H9 (cell line): Measurements from ENCODE around the gene TAGLN3. TPM values are rescaled to one million over a fixed set of nuclear protein-coding genes. Genes with fewer than 3 reads are reported as not detected.

ENCODE experiments used
- DNase-seq: peaks from one replicate; pipeline ENCODE4 v3.0.0-alpha.2; 2017
- H2AFZ ChIP-seq: one replicate; pipeline ENCODE4 v1.6.1; 2013; ENCODE audit warnings: mild to moderate bottlenecking, low read length, control low read depth, moderate library complexity
- H2AK5ac ChIP-seq: 2 replicates; pipeline ENCODE4 v1.6.1; 2013; ENCODE audit warnings: low read length, control low read depth, mixed read lengths; ENCODE audit not compliant: insufficient read length
- H2BK120ac ChIP-seq: one replicate; pipeline ENCODE4 v1.6.1; 2013; ENCODE audit warnings: low read depth, mild to moderate bottlenecking, low read length, control low read depth, inconsistent platforms; ENCODE audit not compliant: poor library complexity, severe bottlenecking
- H2BK12ac ChIP-seq: 2 replicates; pipeline ENCODE4 v1.6.1; 2013; ENCODE audit warnings: low read length, control low read depth, mixed read lengths, low read depth; ENCODE audit not compliant: insufficient read length
- H2BK15ac ChIP-seq: 2 replicates; pipeline ENCODE4 v1.6.1; 2013; ENCODE audit warnings: low read depth, low read length, control low read depth
- H2BK20ac ChIP-seq: one replicate; pipeline ENCODE4 v1.6.1; 2013; ENCODE audit warnings: low read depth, mild to moderate bottlenecking, low read length, control low read depth, inconsistent platforms; ENCODE audit not compliant: poor library complexity, severe bottlenecking
- H2BK5ac ChIP-seq: 2 replicates; pipeline ENCODE4 v1.6.1; 2013; ENCODE audit warnings: low read length, control low read depth, mixed read lengths; ENCODE audit not compliant: insufficient read length
- H3K14ac ChIP-seq: 2 replicates; pipeline ENCODE4 v1.6.1; 2013; ENCODE audit warnings: low read length, control low read depth; ENCODE audit not compliant: insufficient read depth
- H3K18ac ChIP-seq: 2 replicates; pipeline ENCODE4 v1.6.1; 2013; ENCODE audit warnings: low read depth, mild to moderate bottlenecking, mixed read lengths, low read length, control low read depth; ENCODE audit not compliant: insufficient read length
- H3K23ac ChIP-seq: 2 replicates; pipeline ENCODE4 v1.6.1; 2013; ENCODE audit warnings: low read length, control low read depth, mixed read lengths, low read depth; ENCODE audit not compliant: insufficient read length
- H3K23me2 ChIP-seq: 2 replicates; pipeline ENCODE4 v1.6.1; 2013; ENCODE audit warnings: low read depth, mild to moderate bottlenecking, mixed read lengths, low read length, control low read depth; ENCODE audit not compliant: insufficient read length, poor library complexity, severe bottlenecking
- H3K27ac ChIP-seq: 2 replicates; pipeline ENCODE4 v1.5.1; 2013; ENCODE audit warnings: low read length, control low read depth, mixed read lengths, low read depth; ENCODE audit not compliant: insufficient read length
- H3K27me3 ChIP-seq: 2 replicates; pipeline ENCODE4 v1.6.1; 2013; ENCODE audit warnings: low read length, control low read depth, inconsistent platforms; ENCODE audit not compliant: insufficient read depth
- H3K4ac ChIP-seq: 2 replicates; pipeline ENCODE4 v1.6.1; 2013; ENCODE audit warnings: low read depth, mild to moderate bottlenecking, control low read depth, inconsistent platforms, low read length, moderate library complexity
- H3K4me1 ChIP-seq: 2 replicates; pipeline ENCODE4 v1.6.1; 2013; ENCODE audit warnings: low read length, control low read depth, inconsistent platforms; ENCODE audit not compliant: insufficient read depth
- H3K4me2 ChIP-seq: 2 replicates; pipeline ENCODE4 v1.6.1; 2013; ENCODE audit warnings: low read length, control low read depth, mixed read lengths; ENCODE audit not compliant: insufficient read length, insufficient read depth
- H3K56ac ChIP-seq: 2 replicates; pipeline ENCODE4 v1.6.1; 2013; ENCODE audit warnings: low read depth, mild to moderate bottlenecking, mixed read lengths, low read length, control low read depth; ENCODE audit not compliant: insufficient read length
- H3K79me1 ChIP-seq: 2 replicates; pipeline ENCODE4 v1.6.1; 2013; ENCODE audit warnings: low read depth, mild to moderate bottlenecking, moderate library complexity, low read length, control low read depth, inconsistent platforms; ENCODE audit not compliant: insufficient read depth, poor library complexity, severe bottlenecking
- H3K79me2 ChIP-seq: 2 replicates; pipeline ENCODE4 v1.6.1; 2013; ENCODE audit warnings: low read length, control low read depth, inconsistent platforms; ENCODE audit not compliant: insufficient read depth
- H3K9ac ChIP-seq: 2 replicates; pipeline ENCODE4 v1.6.1; 2013; ENCODE audit warnings: low read length, control low read depth, mixed read lengths; ENCODE audit not compliant: insufficient read length; ENCODE audit errors: extremely low read depth
- H3K9me3 ChIP-seq: one replicate; pipeline ENCODE4 v1.6.1; 2013; ENCODE audit warnings: low read depth, low read length, inconsistent platforms; ENCODE audit not compliant: control insufficient read depth
- H3T11ph ChIP-seq: one replicate; pipeline ENCODE4 v1.6.1; 2013; ENCODE audit warnings: mild to moderate bottlenecking, low read length, control low read depth, inconsistent platforms
- H4K20me1 ChIP-seq: one replicate; pipeline ENCODE4 v1.6.1; 2013; ENCODE audit not compliant: control insufficient read depth, insufficient read length, insufficient read depth
- H4K5ac ChIP-seq: 2 replicates; pipeline ENCODE4 v1.6.1; 2013; ENCODE audit warnings: low read depth, mild to moderate bottlenecking, mixed read lengths, low read length, control low read depth; ENCODE audit not compliant: insufficient read length
- H4K8ac ChIP-seq: replicated peaks from 2 replicates; pipeline ENCODE4 v1.6.1; 2013; ENCODE audit warnings: low read length, control low read depth, mixed read lengths, low read depth; ENCODE audit not compliant: insufficient read length
- H4K91ac ChIP-seq: 2 replicates; pipeline ENCODE4 v1.6.1; 2013; ENCODE audit warnings: low read depth, mild to moderate bottlenecking, moderate library complexity, mixed read lengths, low read length, control low read depth; ENCODE audit not compliant: insufficient read length
- H3K27ac Mint-ChIP-seq, 3 experiments: 2 replicates in 2 of 3; 3 replicates in 1 of 3; pipeline ENCODE4 v1.8.0; 2020 to 2021; ENCODE audit warnings: mixed read lengths in 3 of 3, mild to moderate bottlenecking in 1 of 3, moderate library complexity in 1 of 3
- H3K27me3 Mint-ChIP-seq: 2 replicates; pipeline ENCODE4 v1.8.0; 2021; ENCODE audit warnings: low read depth, mild to moderate bottlenecking, moderate library complexity, mixed read lengths
- H3K36me3 Mint-ChIP-seq, 3 experiments: 2 replicates in 2 of 3; 3 replicates in 1 of 3; pipeline ENCODE4 v1.8.0; 2020 to 2021; ENCODE audit warnings: low read depth in 3 of 3, mixed read lengths in 3 of 3; ENCODE audit not compliant: insufficient read depth in 1 of 3
- H3K4me1 Mint-ChIP-seq, 2 experiments: 2 replicates each; pipeline ENCODE4 v1.8.0; 2020; ENCODE audit warnings: mixed read lengths in 2 of 2
- H3K4me3 Mint-ChIP-seq, 2 experiments: 2 replicates in 1 of 2; 3 replicates in 1 of 2; pipeline ENCODE4 v1.8.0; 2020 to 2021; ENCODE audit warnings: mild to moderate bottlenecking in 2 of 2, mixed read lengths in 2 of 2, moderate library complexity in 1 of 2
- H3K9me3 Mint-ChIP-seq, 2 experiments: 2 replicates in 1 of 2; 3 replicates in 1 of 2; pipeline ENCODE4 v1.8.0; 2020; ENCODE audit warnings: mild to moderate bottlenecking in 2 of 2, mixed read lengths in 2 of 2, moderate library complexity in 1 of 2
- CTCF ChIP-seq: fragments of 200-600 bp; sonication (generic); conservative IDR thresholded peaks from 3 replicates; pipeline ENCODE4 v1.8.0; 2021; ENCODE audit warnings: antibody characterized with exemption, mild to moderate bottlenecking
- WGBS: extraction: QIAGEN DNeasy Blood & Tissue Kit; methylation state at CpG from one replicate; pipeline ENCODE4 v1.1.7; 2013; ENCODE audit warnings: missing lambda C conversion rate, low lambda C conversion rate, mixed read lengths; ENCODE audit not compliant: insufficient read length; ENCODE audit errors: extremely low coverage; 5-methylcytosine and 5-hydroxymethylcytosine counted together
- total RNA-seq: library from RNA; stranded (reverse); gene quantifications from 2 replicates; pipeline ENCODE4 v1.2.1, GENCODE V29; 2021

Gene TAGLN3
- total RNA-seq, 1 experiment from 2014 or later = 6.4 TPM

- Histone ChIP-seq H4K91ac (no peak overlapping the region), H4K8ac (no peak overlapping the region), H3K14ac (no peak overlapping the region), H3K27me3 (no peaks in the 10 kb centered on the region), H3K4ac (no peak overlapping the region), H3K9ac (no peak overlapping the region), H3K79me2 (no peaks in the 10 kb centered on the region), H3K18ac (no peak overlapping the region), H3K23ac (no peak overlapping the region), H3K79me1 (no peaks in the 10 kb centered on the region), H2BK5ac (no peak overlapping the region), H4K20me1 (no peaks in the 10 kb centered on the region), H2BK12ac (no peak overlapping the region), H3K4me2 (no peak overlapping the region), H3T11ph (no peak overlapping the region), H2AFZ (no peak overlapping the region), H3K23me2 (no peaks in the 10 kb centered on the region), H3K4me1 (peaks cover 4% of the 10 kb centered on the region; the same call in 1 of the 2 replicates), H2BK20ac (no peak overlapping the region), H3K56ac (no peak overlapping the region), H2BK120ac (no peak overlapping the region), H3K27ac (no peak overlapping the region), H4K5ac (no peak overlapping the region), H3K9me3 (no peaks in the 10 kb centered on the region), H2BK15ac (no peak overlapping the region), H2AK5ac (no peak overlapping the region)
- H3K27me3 Mint-ChIP-seq = no peaks in the 10 kb centered on the region
- no CpG with 5 or more reads among the region's 6 CpGs for WGBS
- no peak overlapping the region for H3K27ac Mint-ChIP-seq
- DNase-seq = no peak
- H3K4me3 Mint-ChIP-seq = no peak overlapping the region
- peaks cover 4 to 10% of the 10 kb centered on the region in 2 experiments; a peak in 4 of 5 replicates for H3K9me3 Mint-ChIP-seq
- H3K36me3 Mint-ChIP-seq = peaks cover 0 to 5% (median 4%) of the 10 kb centered on the region in 3 experiments; a peak in 4 of 7 replicates
- peaks cover 26 to 32% of the 10 kb centered on the region in 2 experiments for H3K4me1 Mint-ChIP-seq
- no peak for TF ChIP-seq CTCF
Measured at GRCh38 chr3:112056451-112056929, 57.8 kb downstream of the TAGLN3 start.
